Transverse colon (tissue), 4 donors: ENCODE data around the gene PACS1. TPM values are rescaled to one million over a fixed set of nuclear protein-coding genes. Genes with fewer than 3 reads are reported as not detected.
"Not testable (repeated sequence)": the region's sequence is repeated elsewhere in the genome, so short reads cannot be mapped to it uniquely, and the experiment has no call there.

Source experiments
- DNase-seq: peaks from one replicate; pipeline ENCODE4 v3.0.0-alpha.2; 2019
- H3K27ac ChIP-seq, 4 donors: fragments of 200-600 bp; sonication (generic); 2 replicates each; pipeline ENCODE4 v1.5.1; 2016 to 2018; ENCODE audit warnings: inconsistent platforms in 4 of 4
- H3K27me3 ChIP-seq: fragments of 200-600 bp; sonication (generic); 2 replicates; pipeline ENCODE4 v1.5.1; 2017; ENCODE audit warnings: inconsistent platforms
- H3K36me3 ChIP-seq, 4 donors: fragments of 200-600 bp; sonication (generic); 2 replicates each; pipeline ENCODE4 v1.5.1; 2017 to 2019; ENCODE audit warnings: inconsistent platforms in 4 of 4
- H3K4me1 ChIP-seq, 4 donors: fragments of 200-600 bp; sonication (generic); 2 replicates each; pipeline ENCODE4 v1.5.1; 2017 to 2020; ENCODE audit warnings: inconsistent platforms in 4 of 4
- H3K4me3 ChIP-seq, 4 donors: fragments of 200-600 bp; sonication (generic); 1 replicate in 1 of 4; 2 replicates in 3 of 4; pipeline versions ENCODE4 v1.5.1 to v1.6.1; 2017 to 2019; ENCODE audit warnings: inconsistent platforms in 4 of 4
- H3K9me3 ChIP-seq, 2 donors: fragments of 200-600 bp; sonication (generic); 2 replicates each; pipeline ENCODE4 v1.5.1; 2017 to 2019; ENCODE audit warnings: inconsistent platforms in 2 of 2
- EP300 ChIP-seq: sonication (generic); formaldehyde crosslinking; IDR thresholded peaks from one replicate; pipeline ENCODE4 v1.6.1; 2017; ENCODE audit warnings: antibody characterized with exemption, low read depth
- POLR2A ChIP-seq: fragments of 450-650 bp; IDR thresholded peaks from one replicate; pipeline ENCODE4 v1.6.1; 2016; ENCODE audit warnings: antibody characterized with exemption, mild to moderate bottlenecking, moderate library complexity
- POLR2AphosphoS5 ChIP-seq, 3 donors: sonication (generic); formaldehyde crosslinking; IDR thresholded peaks; one replicate each; pipeline ENCODE4 v1.6.1; 2016; ENCODE audit warnings: antibody characterized with exemption in 3 of 3
- WGBS, 2 donors: methylation state at CpG; one replicate each; pipeline ENCODE4 v1.1.5; 2018; ENCODE audit warnings: low coverage in 1 of 2; 5-methylcytosine and 5-hydroxymethylcytosine counted together
- in situ Hi-C, 4 donors: fragments of 200-750 bp; cut with MboI; loops; one replicate each; pipeline versions ENCODE4 v1.15.0 to v1.15.1; 2017; ENCODE audit warnings: low sequenced_read_pairs in 3 of 4, low pct_ligation_motif_present in 1 of 4, low pct_unique_long_range_greater_than_20kb in 1 of 4
- intact Hi-C: fragments of 100-400 bp; cut with DNase I; formaldehyde crosslinking; loops from one replicate; pipeline ENCODE4 v1.15.1; 2023; ENCODE audit warnings: low total_unique reads
- total RNA-seq, 4 donors: library from RNA; depleted of rRNA; stranded (reverse); fragments of >200 nt; gene quantifications; one replicate each; pipeline ENCODE4 v1.1.0, GENCODE V29; 2016
- TF ChIP-seq, protein P1 (sequence below), 5 experiments: fragments of 200-600 bp in 3 of 5; fragments of 450-650 bp in 2 of 5; sonication (generic) in 3 of 5; IDR thresholded peaks; 1 replicate in 2 of 5; 2 replicates in 3 of 5; pipeline ENCODE4 v1.5.1; 2016 to 2017; ENCODE audit warnings: antibody characterized with exemption in 5 of 5, inconsistent platforms in 3 of 5, mild to moderate bottlenecking in 2 of 5, moderate library complexity in 1 of 5

PACS1 gene
- total RNA-seq, 4 donors from 2014 or later, result 9.8 to 52.0 (median 27.2) TPM

GRCh38 chr11:66077927-66078326 lies 7.9 kb downstream of the PACS1 start:
- no peaks in the 10 kb centered on the region for H3K27me3 ChIP-seq
- TF ChIP-seq, protein P1, sequence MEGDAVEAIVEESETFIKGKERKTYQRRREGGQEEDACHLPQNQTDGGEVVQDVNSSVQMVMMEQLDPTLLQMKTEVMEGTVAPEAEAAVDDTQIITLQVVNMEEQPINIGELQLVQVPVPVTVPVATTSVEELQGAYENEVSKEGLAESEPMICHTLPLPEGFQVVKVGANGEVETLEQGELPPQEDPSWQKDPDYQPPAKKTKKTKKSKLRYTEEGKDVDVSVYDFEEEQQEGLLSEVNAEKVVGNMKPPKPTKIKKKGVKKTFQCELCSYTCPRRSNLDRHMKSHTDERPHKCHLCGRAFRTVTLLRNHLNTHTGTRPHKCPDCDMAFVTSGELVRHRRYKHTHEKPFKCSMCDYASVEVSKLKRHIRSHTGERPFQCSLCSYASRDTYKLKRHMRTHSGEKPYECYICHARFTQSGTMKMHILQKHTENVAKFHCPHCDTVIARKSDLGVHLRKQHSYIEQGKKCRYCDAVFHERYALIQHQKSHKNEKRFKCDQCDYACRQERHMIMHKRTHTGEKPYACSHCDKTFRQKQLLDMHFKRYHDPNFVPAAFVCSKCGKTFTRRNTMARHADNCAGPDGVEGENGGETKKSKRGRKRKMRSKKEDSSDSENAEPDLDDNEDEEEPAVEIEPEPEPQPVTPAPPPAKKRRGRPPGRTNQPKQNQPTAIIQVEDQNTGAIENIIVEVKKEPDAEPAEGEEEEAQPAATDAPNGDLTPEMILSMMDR (IDR thresholded peaks at IDR 0.05), result no peak
- TF ChIP-seq POLR2A (no peak), POLR2AphosphoS5 (IDR thresholded peaks at IDR 0.05) (no peak), EP300 (no peak)
- no peak overlapping the region for H3K4me3 ChIP-seq
- H3K36me3 ChIP-seq, result no peaks in the 10 kb centered on the region
- WGBS, 2 donors, result 87 to 90% methylated on average over 3 of the region's 3 CpGs
- H3K4me1 ChIP-seq, result peaks cover 19 to 42% (median 28%) of the 10 kb centered on the region in 4 donors
- in situ Hi-C loops, result no loop called here
- H3K27ac ChIP-seq, result no peak overlapping the region
- intact Hi-C loops, result no loop called here
- no peak for DNase-seq
- H3K9me3 ChIP-seq, result no peaks in the 10 kb centered on the region

DNA sequence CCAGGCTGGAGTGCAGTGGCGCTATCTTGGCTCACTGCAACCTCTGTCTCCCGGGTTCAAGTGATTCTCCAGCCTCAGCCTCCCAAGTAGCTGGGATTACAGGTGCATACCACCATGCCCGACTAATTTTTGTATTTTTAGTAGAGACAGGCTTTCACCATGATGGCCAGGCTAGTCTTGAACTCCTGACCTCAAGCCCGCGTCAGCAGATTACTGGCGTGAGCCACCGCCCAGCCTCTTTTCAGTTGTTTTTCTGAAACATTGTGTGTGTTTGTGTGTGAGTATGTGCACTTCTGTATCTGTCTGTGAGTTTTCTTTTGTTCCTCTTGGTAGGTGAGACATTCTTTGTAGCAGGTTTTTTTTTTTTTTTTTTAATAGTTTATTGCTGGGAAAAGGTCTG lies 8.9 kb downstream of the PACS1 start:
- WGBS, 2 donors, result 75 to 80% methylated on average over 6 to 7 of the region's 7 CpGs
- H3K4me3 ChIP-seq, intact Hi-C loops: not testable (repeated sequence)

DNA sequence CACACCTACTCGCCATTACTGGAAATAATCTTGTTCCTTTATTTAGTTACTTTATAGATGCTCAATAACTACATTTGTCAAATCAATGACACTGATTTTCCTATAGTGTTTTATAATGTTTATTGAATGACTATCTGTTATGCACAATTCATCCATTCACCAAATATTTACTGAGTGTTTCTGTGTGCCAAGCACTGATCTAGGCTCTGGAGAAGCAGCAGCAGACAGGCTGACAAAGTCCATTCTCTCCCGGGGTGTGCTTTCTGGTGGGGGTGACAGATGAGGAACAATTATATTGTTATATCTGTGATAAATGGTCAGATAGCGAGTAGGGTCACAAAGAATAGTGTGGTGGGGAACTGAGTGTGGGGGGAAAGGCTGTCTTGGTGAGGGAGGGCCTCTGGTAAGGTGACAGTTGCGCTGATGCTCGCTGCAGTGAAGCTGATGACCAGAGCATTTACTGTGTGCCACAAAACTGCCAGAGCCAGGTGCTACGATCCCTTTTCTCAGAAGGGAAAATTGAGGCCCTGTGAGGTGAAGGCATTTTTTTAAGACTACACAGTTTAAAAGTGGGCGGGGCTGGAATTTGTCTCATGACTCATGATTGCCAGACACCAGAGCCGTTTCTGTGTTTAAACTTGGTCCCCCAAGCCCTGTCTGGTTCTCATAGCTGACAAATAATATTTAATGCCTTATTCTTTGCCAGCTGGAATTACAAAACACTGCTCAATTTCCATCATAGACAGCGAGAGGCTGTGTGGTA lies 10.2 kb downstream of the PACS1 start:
- Histone ChIP-seq H3K36me3 (no peaks in the 10 kb centered on the region), H3K4me1 (peaks cover 23 to 54% (median 40%) of the 10 kb centered on the region in 4 donors), H3K4me3 (no peak overlapping the region), H3K27ac (peak overlapping the region; percentile 64 to 72 (median 68)), H3K27me3 (no peaks in the 10 kb centered on the region), H3K9me3 (no peaks in the 10 kb centered on the region)
- TF ChIP-seq EP300 (no peak), POLR2A (no peak), POLR2AphosphoS5 (IDR thresholded peaks at IDR 0.05) (no peak)
- TF ChIP-seq, protein P1 (IDR thresholded peaks at IDR 0.05), result no peak
- WGBS, 2 donors, result 42 to 50% methylated on average over 3 to 9 of the region's 9 CpGs
- in situ Hi-C loops (no loop called here), intact Hi-C loops (no loop called here)
- DNase-seq, result peak; percentile 54

More for the DNA sequence above, 8.9 kb downstream of the PACS1 start:
- H3K9me3 ChIP-seq, H3K27me3 ChIP-seq, H3K36me3 ChIP-seq, in situ Hi-C loops, DNase-seq: not testable (repeated sequence)
- H3K27ac ChIP-seq, result peak overlapping the region in 1 of 4 donors; percentile 17
- H3K4me1 ChIP-seq, result peaks cover 23 to 52% (median 38%) of the 10 kb centered on the region in 4 donors

GRCh38 chr11:66081505-66081904 lies 11.4 kb downstream of the PACS1 start:
- TF ChIP-seq POLR2AphosphoS5 (IDR thresholded peaks at IDR 0.05), result peak in 1 of 3 donors; percentile 12
- TF ChIP-seq EP300, result no peak
- TF ChIP-seq, protein P1 (IDR thresholded peaks at IDR 0.05), result no peak
- TF ChIP-seq POLR2A, result peak; percentile 23
- Histone ChIP-seq H3K4me1 (peaks cover 23 to 54% (median 40%) of the 10 kb centered on the region in 4 donors), H3K4me3 (no peak overlapping the region), H3K36me3 (no peaks in the 10 kb centered on the region), H3K9me3 (no peaks in the 10 kb centered on the region), H3K27ac (peak overlapping the region; percentile 64 to 72 (median 68)), H3K27me3 (no peaks in the 10 kb centered on the region)
- in situ Hi-C loops, result no loop called here
- peak; percentile 74 for DNase-seq
- intact Hi-C loops, result no loop called here
- WGBS, 2 donors, result 11 to 22% methylated on average over 3 to 5 of the region's 5 CpGs
